GM21619 (cell line): Measurements from ENCODE around the gene POLR1H.

Experiments used
- ATAC-seq: cut with Tn5 transposase; IDR thresholded peaks from one replicate; pipeline ENCODE4 v1.9.1; 2021; ENCODE audit not compliant: unreplicated experiment

The POLR1H gene

GRCh38 chr6:30061858-30062458 is 893 bp downstream of the POLR1H start:
- no peak for ATAC-seq

DNA sequence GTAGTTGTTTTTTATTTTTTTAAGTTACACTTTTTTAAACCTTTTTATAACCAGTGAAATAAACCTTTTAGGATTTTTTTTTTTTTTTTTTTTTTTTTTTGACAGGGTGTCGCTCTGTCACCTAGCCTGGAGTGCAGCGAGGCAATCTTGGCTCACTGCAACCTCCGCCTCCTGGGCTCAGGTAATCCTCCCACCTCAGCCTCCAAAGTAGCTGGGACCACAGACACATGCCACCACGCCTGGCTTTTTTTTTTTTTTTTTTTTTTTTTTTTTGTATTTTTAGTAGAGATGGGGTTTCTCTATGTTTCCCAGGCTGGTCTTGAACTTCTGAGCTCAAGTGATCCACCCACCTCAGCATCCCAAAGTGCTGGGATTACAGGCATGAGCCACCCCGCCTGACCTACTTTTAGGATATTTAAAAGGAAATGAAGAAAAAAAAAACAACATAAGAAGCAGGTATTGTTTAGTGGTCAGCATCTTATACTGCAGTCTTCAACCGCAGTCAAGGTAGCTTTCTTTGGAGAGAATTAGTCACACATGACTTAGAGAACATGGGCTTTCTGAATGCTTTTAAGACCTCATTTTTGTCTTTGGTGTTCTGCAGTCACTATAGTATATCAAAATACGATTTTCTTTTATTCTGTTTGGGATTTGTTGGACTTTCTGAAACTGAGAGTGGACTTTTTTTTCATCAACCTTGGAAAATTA is 1.6 kb downstream of the POLR1H start:
- no peak for ATAC-seq

- ATAC-seq: no peak
These were observed 2.2 kb downstream of the POLR1H start for GRCh38 chr6:30063315-30063714.

- ATAC-seq: no peak
These were observed 5.0 kb downstream of the POLR1H start for GRCh38 chr6:30066082-30066481.

GRCh38 chr6:30066577-30067459 is 5.8 kb downstream of the POLR1H start, which contains the start of gene PPP1R11:
PPP1R11 (plus strand) TSS chr6:30067198; CDS start chr6:30067411, 213 bp downstream.
- ATAC-seq: peak; percentile 92

- ATAC-seq: no peak
These were observed 6.5 kb downstream of the POLR1H start for GRCh38 chr6:30067460-30068139.

- ATAC-seq: no peak
These were observed 10.2 kb downstream of the POLR1H start for GRCh38 chr6:30071081-30071818.

- ATAC-seq: no peak
These were observed 10.8 kb downstream of the POLR1H start for GRCh38 chr6:30071858-30072257.

DNA sequence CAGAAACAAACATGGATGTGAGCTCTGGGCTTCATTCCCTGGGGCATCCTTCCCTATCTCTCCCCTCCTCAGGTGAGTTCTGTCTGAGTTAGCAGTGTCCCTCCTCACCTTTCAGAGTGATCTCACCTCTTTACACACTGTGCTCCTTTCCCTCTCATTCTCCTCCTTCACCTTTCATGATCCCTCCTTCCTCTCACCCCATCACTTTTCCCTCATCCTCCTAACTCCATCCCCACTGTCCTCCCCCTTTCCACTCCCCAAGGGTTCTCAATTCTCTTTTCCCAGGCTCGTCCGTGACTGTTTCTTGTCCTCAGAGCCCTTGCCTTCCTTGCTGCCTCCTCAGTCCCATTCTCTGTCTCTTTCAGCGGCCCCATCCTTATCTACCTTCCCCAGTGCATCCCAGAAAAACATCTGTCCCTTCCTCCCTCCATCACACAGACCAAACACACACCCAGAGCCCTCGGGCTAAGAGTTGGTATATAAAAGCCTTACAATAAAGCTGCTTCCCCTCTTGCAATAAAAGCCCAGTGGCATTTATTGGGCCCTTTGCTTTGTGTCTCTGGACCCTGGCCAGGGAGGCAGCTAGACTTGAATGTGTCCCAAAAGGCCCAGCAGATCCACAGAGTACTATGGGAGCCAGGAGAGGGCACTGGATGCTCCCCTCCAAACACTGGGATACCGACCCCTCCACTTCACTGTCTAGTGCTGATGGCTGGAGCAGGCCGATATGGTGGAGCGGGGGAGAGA is 12.6 kb downstream of the POLR1H start:
- ATAC-seq: no peak

DNA sequence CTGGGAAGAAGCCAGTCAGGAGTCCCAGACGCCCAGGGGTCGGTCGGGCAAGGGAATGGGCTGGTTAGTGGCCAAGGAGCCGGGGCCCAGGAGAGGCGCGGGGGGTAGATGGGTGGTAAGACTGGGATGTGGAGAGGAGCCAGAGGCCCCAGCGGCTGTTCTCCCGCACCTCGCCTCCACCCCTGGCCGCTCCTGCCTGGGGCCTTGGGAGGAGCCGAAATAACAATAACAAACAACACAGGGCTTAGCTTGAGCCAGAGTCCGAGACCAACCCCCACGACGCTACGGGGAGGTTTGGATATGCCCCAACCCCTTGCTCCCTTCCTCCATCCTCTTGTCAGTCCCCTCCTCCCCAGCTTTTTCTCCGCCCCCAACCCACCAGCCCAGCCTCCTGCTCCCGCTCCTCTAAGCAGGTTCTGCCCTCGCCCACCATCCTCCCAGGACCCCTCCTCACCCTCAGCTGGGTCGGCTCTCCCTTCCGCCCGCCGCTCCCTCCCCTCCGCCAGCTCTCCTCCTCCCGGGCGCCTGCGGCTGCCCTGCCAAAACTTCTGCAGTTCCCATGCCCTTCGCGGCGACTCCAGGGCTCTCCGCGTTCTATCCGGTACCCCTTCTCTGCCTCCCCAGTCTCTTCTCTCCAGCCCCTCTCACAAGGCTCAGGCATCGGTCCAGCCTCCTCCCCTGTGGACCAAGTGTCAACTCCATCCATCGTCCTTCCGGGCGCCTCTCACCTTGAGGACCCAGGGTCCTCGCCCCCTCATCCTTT is 13.4 kb downstream of the POLR1H start:
- no peak for ATAC-seq

DNA sequence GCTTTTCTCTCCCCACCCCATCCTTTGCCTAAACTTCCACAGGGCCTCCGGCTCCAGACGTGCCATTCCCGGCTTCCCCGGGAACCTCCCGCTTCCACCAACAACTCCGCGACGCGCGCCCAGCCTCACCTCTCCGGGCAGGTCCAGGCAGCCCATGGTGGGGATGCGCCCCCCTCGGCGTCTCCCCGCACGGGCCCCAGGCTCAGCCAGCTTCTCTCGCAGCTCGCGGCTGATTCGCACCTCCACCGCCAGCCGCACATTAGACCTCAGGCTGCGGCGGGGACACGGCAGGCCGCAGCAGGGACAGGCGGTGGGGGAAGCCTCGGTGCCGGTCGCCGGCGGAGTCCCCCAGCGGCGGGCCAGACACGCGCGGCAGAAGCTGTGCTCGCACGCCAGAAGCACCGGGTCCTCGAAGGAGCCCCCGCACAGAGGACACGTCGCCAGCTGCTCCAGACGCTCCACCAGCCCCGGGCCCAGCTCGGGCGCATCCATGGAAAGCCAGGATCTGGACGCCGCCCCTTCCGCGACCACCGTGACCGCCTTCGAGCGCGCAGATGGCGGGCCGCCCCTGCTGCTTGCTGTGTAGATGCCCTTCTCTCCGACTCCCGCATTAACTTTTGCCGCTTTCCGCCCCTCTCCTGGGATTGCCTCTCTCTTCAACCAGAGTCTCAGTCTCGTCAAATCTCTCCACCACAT is 14.2 kb downstream of the POLR1H start, which contains the start of gene RNF39:
TSS of gene RNF39 (minus strand) at position 676 of the 696 bp plus-strand sequence. CDS start at position 492, 184 bp downstream.
- ATAC-seq: no peak

- ATAC-seq: no peak
These were observed 15.0 kb downstream of the POLR1H start for GRCh38 chr6:30075790-30076732.

GRCh38 chr6:30077218-30077617 is 16.2 kb downstream of the POLR1H start:
- ATAC-seq: no peak

DNA sequence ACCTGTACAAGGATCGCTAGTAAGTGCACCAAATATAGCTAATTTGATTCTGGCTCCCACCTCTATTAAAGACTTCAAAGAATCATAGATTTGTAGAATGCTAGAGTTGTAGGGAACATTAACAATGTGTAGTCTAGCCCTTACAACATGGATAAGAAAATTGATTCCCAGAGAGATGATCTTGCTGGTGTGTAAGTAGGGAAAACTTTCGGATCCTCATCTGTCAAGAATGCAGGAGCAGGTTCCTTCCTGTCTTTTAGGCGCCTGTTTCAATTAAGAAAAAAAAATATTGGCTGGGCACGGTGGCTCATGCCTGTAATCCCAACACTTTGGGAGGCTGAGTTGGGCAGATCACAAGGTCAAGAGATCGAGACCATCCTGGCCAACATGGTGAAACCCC is 26.8 kb downstream of the POLR1H start:
- ATAC-seq: no peak

DNA sequence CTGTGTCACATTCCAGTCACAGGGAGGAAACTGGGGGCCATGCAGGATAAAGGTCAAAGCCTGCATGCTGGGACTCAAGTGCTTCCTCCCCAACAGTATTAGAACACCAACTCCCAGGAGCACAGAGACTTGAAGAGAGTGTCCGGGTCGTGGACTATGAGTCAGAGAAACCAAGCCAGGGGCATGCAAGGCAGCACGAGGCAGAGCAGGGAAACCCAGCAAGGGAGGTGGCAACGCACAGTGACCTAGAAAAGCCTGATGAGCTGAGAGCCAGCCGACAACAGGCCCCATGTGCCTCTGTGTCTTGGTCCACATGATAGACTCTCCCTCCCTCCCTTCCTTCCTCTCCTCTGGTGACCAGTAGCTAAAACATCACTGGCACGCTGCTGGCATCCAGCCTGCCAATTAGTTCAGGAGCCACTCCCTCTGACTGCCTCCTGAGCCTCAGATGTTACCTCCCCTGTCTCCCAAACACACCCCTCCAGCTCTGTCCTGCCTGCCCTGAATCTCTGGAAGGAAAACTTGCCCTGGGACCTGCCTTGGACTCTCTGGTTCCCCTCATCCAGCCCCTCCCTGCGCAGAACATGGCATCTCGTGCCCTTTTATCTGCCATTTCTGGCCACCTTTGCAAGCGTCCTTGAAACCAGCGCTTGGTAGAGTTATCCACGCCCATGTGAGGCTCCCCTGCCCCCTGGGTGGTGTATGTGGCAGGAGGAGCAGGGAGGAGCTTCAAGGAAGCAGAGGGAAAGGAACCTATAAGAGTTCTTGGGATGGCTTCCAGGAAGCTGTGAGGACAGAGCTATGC is 30.7 kb downstream of the POLR1H start:
- no peak for ATAC-seq

GRCh38 chr6:30092852-30093543 is 31.9 kb downstream of the POLR1H start:
- no peak for ATAC-seq
